Right lobe of liver (tissue), 4 donors: Measurements from ENCODE around the gene RPL11.

Experiments
- POLR2A ChIP-seq: fragments of 450-650 bp; IDR thresholded peaks from one replicate; pipeline ENCODE4 v1.6.1; 2017; ENCODE audit warnings: antibody characterized with exemption, mild to moderate bottlenecking
- TF ChIP-seq, protein P1 (sequence below), 4 donors: fragments of 200-600 bp in 3 of 4; fragments of 450-650 bp in 1 of 4; IDR thresholded peaks; one replicate each; pipeline versions ENCODE4 v1.5.1 to v1.8.0; 2016 to 2022; ENCODE audit warnings: antibody characterized with exemption in 4 of 4, mild to moderate bottlenecking in 2 of 4
- donor health status: DM: no; HTN: no; CAD: no.
- donor health status: DM: no; HTN: no; CAD: no.
- donor health status: DM: no; HTN: yes; CAD: no.

GRCh38 chr1:23692308-23692871, 784 bp downstream of the RPL11 start:
- TF ChIP-seq, protein P1, sequence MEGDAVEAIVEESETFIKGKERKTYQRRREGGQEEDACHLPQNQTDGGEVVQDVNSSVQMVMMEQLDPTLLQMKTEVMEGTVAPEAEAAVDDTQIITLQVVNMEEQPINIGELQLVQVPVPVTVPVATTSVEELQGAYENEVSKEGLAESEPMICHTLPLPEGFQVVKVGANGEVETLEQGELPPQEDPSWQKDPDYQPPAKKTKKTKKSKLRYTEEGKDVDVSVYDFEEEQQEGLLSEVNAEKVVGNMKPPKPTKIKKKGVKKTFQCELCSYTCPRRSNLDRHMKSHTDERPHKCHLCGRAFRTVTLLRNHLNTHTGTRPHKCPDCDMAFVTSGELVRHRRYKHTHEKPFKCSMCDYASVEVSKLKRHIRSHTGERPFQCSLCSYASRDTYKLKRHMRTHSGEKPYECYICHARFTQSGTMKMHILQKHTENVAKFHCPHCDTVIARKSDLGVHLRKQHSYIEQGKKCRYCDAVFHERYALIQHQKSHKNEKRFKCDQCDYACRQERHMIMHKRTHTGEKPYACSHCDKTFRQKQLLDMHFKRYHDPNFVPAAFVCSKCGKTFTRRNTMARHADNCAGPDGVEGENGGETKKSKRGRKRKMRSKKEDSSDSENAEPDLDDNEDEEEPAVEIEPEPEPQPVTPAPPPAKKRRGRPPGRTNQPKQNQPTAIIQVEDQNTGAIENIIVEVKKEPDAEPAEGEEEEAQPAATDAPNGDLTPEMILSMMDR (IDR thresholded peaks at IDR 0.05) = no peak
- TF ChIP-seq POLR2A = no peak
